Prostate gland (tissue), 2 donors: ENCODE data around the gene DPYD. TPM values are rescaled to one million over a fixed set of nuclear protein-coding genes. Genes with fewer than 3 reads are reported as not detected.

Experiments
- DNase-seq: peaks from one replicate; pipeline ENCODE4 v3.0.0-alpha.2; 2019; ENCODE audit warnings: low spot score
- H3K27ac ChIP-seq, 2 donors: fragments of 200-600 bp; sonication (generic); 2 replicates each; pipeline ENCODE4 v1.5.1; 2017 to 2019
- H3K27me3 ChIP-seq: fragments of 200-600 bp; sonication (generic); replicated peaks from 2 replicates; pipeline ENCODE4 v1.5.1; 2019; ENCODE audit not compliant: insufficient read depth
- H3K36me3 ChIP-seq, 2 donors: fragments of 200-600 bp; sonication (generic); 1 replicate in 1 of 2; 2 replicates in 1 of 2; pipeline versions ENCODE4 v1.5.1 to v1.8.1; 2017 to 2019
- H3K4me1 ChIP-seq: fragments of 200-600 bp; sonication (generic); replicated peaks from 2 replicates; pipeline ENCODE4 v1.5.1; 2019
- H3K4me3 ChIP-seq, 2 donors: fragments of 200-600 bp; sonication (generic); 2 replicates each; pipeline ENCODE4 v1.5.1; 2017 to 2019
- H3K9me3 ChIP-seq: fragments of 200-600 bp; sonication (generic); 2 replicates; pipeline ENCODE4 v1.5.1; 2017
- CTCF ChIP-seq, 4 experiments: fragments of 200-600 bp in 2 of 4; fragments of 450-650 bp in 2 of 4; sonication (generic) in 2 of 4; IDR thresholded peaks; 1 replicate in 3 of 4; 2 replicates in 1 of 4; pipeline ENCODE4 v1.5.1; 2016 to 2019; ENCODE audit warnings: antibody characterized with exemption in 4 of 4, mild to moderate bottlenecking in 2 of 4, moderate library complexity in 2 of 4
- POLR2A ChIP-seq: fragments of 450-650 bp; IDR thresholded peaks from one replicate; pipeline ENCODE4 v1.6.1; 2016; ENCODE audit warnings: antibody characterized with exemption, mild to moderate bottlenecking
- POLR2AphosphoS5 ChIP-seq: sonication (generic); formaldehyde crosslinking; IDR thresholded peaks from one replicate; pipeline ENCODE4 v1.6.1; 2017; ENCODE audit warnings: antibody characterized with exemption
- WGBS: methylation state at CpG from one replicate; pipeline ENCODE4 v1.1.5; 2018; 5-methylcytosine and 5-hydroxymethylcytosine counted together
- intact Hi-C: fragments of 100-400 bp; cut with DNase I; formaldehyde crosslinking; loops from one replicate; pipeline ENCODE4 v1.14.2; 2022
- total RNA-seq, 2 donors: library from RNA; depleted of rRNA; stranded (reverse); fragments of >200 nt; gene quantifications; one replicate each; pipeline ENCODE4 v1.1.0, GENCODE V29; 2016

DPYD gene
- total RNA-seq, 2 donors from 2014 or later, result 18.2 to 19.7 TPM

DNA sequence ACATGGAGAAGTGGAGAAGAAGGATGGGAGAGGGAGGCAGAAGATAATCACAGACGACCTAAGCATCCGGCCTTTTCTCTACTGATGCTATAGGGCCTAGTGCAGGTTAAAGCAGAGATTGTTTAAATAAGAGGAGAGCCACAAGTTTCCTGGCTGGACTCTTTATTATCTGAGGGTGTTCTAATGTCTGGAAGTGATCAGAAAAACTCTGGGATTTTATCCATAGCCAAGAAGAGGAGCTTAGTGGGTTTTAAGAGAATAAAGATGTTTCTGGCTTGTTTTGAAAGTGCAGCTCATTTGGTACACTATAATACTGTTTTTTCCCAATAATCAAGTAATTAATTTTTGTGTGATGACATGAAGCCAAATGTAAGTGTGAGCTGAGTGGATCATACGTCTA is 780.2 kb downstream of the DPYD start:
- intact Hi-C loops, result no loop called here
- Histone ChIP-seq H3K4me1 (no peaks in the 10 kb centered on the region), H3K27ac (no peak overlapping the region), H3K27me3 (no peaks in the 10 kb centered on the region), H3K9me3 (no peaks in the 10 kb centered on the region), H3K36me3 (no peaks in the 10 kb centered on the region), H3K4me3 (no peak overlapping the region)
- 84% methylated on average over 3 of the region's 3 CpGs for WGBS
- TF ChIP-seq CTCF (IDR thresholded peaks at IDR 0.05) (no peak), POLR2A (no peak), POLR2AphosphoS5 (no peak)
- no peak for DNase-seq

- DNase-seq, result no peak
- Histone ChIP-seq H3K4me1 (no peaks in the 10 kb centered on the region), H3K36me3 (no peaks in the 10 kb centered on the region), H3K27ac (no peak overlapping the region), H3K4me3 (no peak overlapping the region), H3K27me3 (no peaks in the 10 kb centered on the region), H3K9me3 (no peaks in the 10 kb centered on the region)
- TF ChIP-seq POLR2A (no peak), CTCF (IDR thresholded peaks at IDR 0.05) (no peak), POLR2AphosphoS5 (no peak)
- 94% methylated on average over 2 of the region's 2 CpGs for WGBS
- intact Hi-C loops, result no loop called here
Measured at GRCh38 chr1:97139512-97139911, 781.3 kb downstream of the DPYD start.

DNA sequence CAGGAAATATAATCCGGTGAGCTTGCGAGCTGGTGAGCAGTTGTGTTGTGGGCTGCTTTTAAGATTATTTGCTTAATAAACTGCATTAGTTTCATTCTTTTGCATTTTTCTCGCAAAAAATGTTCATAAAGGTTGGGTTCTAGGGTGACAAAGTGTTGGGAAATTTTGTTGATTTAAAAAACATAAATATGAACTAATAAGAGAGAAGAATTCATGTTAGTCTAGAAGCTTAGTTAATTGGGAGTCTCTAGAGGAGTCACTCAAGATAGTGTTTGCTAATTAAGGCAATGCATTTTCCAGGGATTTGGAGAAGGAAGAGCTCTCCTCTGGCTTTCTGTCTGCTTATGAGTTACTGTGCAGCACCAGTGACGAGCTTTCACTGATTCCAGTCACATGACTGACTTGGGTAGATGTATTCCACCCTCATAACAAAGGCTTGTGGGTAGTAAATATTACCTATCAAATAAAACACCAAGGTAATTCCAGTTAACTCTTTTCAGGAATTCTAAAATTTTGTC is 782.3 kb downstream of the DPYD start:
- no peaks in the 10 kb centered on the region for H3K36me3 ChIP-seq
- WGBS, result 27% methylated on average over 4 of the region's 4 CpGs
- H3K27me3 ChIP-seq, result no peaks in the 10 kb centered on the region
- H3K4me3 ChIP-seq, result no peak overlapping the region
- DNase-seq, result no peak
- H3K27ac ChIP-seq, result no peak overlapping the region
- H3K9me3 ChIP-seq, result no peaks in the 10 kb centered on the region
- no peaks in the 10 kb centered on the region for H3K4me1 ChIP-seq
- intact Hi-C loops, result no loop called here
- no peak for TF ChIP-seq POLR2AphosphoS5
- TF ChIP-seq POLR2A, result no peak
- TF ChIP-seq CTCF (IDR thresholded peaks at IDR 0.05), result no peak

DNA sequence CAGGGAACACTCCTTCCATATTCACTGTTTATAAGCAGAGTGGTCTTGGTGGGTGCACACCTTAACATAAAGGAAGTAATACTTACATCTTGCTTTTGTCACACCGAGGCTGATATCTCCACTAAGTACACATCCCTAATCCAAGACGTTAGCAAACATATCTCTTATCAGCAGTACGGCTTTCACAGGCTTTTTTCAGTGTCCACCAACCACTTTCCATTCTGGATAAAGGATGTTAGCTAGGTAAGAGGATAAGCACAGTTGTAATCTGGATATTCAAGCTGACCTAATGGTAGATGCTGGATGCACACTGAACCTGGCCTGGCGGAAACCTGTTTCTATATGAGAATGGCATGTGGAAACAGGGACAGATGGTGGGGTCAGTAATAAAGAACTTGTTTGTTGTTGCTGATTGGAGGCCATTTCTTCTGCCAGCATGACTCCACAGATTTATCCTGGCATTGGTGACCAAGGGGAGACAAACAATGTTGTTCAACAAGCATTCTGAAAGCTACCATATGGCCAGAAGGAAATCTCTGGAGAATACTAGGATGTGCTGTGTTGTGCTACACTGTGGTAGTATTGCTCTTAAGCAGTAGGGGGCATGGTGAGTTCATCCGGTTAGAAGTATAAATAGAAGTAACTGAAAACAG is 782.8 kb downstream of the DPYD start:
- Histone ChIP-seq H3K27me3 (no peaks in the 10 kb centered on the region), H3K9me3 (no peaks in the 10 kb centered on the region), H3K4me1 (no peaks in the 10 kb centered on the region), H3K4me3 (no peak overlapping the region), H3K36me3 (no peaks in the 10 kb centered on the region), H3K27ac (no peak overlapping the region)
- intact Hi-C loops, result no loop called here
- peak; percentile 44 for DNase-seq
- peak in 3 of 4 experiments; percentile 53 to 71 (median 57) for TF ChIP-seq CTCF (IDR thresholded peaks at IDR 0.05)
- TF ChIP-seq POLR2A, result no peak
- TF ChIP-seq POLR2AphosphoS5, result peak; percentile 27
- WGBS, result 61% methylated on average over 5 of the region's 5 CpGs

GRCh38 chr1:97136996-97137395 is 783.8 kb downstream of the DPYD start:
- no peaks in the 10 kb centered on the region for H3K27me3 ChIP-seq
- TF ChIP-seq POLR2AphosphoS5 (no peak), POLR2A (no peak), CTCF (IDR thresholded peaks at IDR 0.05) (no peak)
- no peaks in the 10 kb centered on the region for H3K9me3 ChIP-seq
- intact Hi-C loops, result no loop called here
- H3K27ac ChIP-seq, result no peak overlapping the region
- no peaks in the 10 kb centered on the region for H3K4me1 ChIP-seq
- H3K4me3 ChIP-seq, result no peak overlapping the region
- DNase-seq, result no peak
- no peaks in the 10 kb centered on the region for H3K36me3 ChIP-seq
- 93% methylated on average over 5 of the region's 5 CpGs for WGBS
